ENCODE measurements around the gene CDK18. TPM values are rescaled to one million over a fixed set of nuclear protein-coding genes. Genes with fewer than 3 reads are reported as not detected.

The CDK18 gene
- total RNA-seq, 1 experiment from 2014 or later = 9.2 TPM

DNA sequence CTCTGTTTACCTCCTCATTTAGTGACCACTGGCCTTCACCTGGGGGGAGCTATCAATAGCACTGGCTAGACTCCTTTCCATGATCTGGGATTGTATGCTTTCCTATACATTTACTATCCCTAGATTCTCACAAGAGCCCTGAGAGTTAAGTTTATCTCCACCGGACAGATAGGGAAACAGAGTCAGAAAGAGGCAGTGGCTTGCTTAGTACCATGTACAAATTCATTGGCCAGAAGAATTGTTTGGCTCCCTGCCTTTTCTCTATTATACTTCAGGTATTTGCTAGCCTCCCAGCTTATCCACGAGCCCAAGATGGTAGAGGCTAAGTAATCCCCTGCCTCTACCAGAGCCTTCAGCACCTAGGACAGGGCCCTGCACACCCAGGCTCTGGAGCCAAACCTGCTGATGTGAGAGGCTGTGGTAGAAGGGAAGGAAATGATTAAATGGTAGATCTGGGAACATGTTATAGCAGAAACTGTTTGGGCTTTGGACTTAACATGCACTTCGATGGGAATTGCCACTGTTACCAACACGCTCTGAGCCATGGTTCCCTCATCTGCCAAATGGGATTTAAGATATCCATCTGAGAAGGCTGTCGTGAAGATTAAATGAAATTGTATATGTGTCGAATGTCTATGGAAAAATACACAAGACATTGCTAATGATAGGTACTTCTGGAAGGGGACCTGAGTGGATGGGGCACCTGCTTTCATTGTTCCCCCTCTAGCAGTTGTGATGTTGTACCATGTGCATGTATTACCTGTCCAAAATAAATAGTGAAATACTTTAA, 45.5 kb upstream of the CDK18 start:
- Histone ChIP-seq H3K27me3 (replicated peaks; ENCODE audit: insufficient read depth, low read depth, low read length, poor library complexity) (peaks cover 40% of the 10 kb centered on the region), H3K4me1 (ENCODE audit: insufficient read depth, low read length, poor library complexity, severe bottlenecking) (peaks cover 10% of the 10 kb centered on the region), H3K27ac (ENCODE audit: low read depth, low read length, poor library complexity, severe bottlenecking) (no peak overlapping the region), H3K9me3 (ENCODE audit: low read depth, low read length, poor library complexity, severe bottlenecking) (no peaks in the 10 kb centered on the region), H3K36me3 (ENCODE audit: insufficient read depth, low read length, poor library complexity, severe bottlenecking) (no peaks in the 10 kb centered on the region), H3K4me3 (ENCODE audit: low read depth, low read length, poor library complexity, severe bottlenecking) (no peak overlapping the region)
- BruUV-seq (replicated peaks) = no TSS peak
- POLR2A ChIA-PET (ENCODE audit: low non-redundant PET) = no interaction called here
- TF ChIP-seq, protein P1, sequence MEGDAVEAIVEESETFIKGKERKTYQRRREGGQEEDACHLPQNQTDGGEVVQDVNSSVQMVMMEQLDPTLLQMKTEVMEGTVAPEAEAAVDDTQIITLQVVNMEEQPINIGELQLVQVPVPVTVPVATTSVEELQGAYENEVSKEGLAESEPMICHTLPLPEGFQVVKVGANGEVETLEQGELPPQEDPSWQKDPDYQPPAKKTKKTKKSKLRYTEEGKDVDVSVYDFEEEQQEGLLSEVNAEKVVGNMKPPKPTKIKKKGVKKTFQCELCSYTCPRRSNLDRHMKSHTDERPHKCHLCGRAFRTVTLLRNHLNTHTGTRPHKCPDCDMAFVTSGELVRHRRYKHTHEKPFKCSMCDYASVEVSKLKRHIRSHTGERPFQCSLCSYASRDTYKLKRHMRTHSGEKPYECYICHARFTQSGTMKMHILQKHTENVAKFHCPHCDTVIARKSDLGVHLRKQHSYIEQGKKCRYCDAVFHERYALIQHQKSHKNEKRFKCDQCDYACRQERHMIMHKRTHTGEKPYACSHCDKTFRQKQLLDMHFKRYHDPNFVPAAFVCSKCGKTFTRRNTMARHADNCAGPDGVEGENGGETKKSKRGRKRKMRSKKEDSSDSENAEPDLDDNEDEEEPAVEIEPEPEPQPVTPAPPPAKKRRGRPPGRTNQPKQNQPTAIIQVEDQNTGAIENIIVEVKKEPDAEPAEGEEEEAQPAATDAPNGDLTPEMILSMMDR (conservative IDR thresholded peaks at IDR 0.05; ENCODE audit: low read depth, low read length) = no peak
- TF ChIP-seq EZH2 (IDR thresholded peaks at IDR 0.05; ENCODE audit: borderline replicate concordance, low read depth, low read length, poor library complexity, severe bottlenecking) = no peak
- DNase-seq (ENCODE audit: low spot score) = peak; percentile 72
- CTCF ChIA-PET = interaction anchor here (1.0 kb wide), 1 partner anchor 27 kb away, joined by 3 read pairs; no protein-coding TSS in a partner anchor
- intact Hi-C loops (cut with micrococcal nuclease; ENCODE audit: unreplicated experiment) = no loop called here

DNA sequence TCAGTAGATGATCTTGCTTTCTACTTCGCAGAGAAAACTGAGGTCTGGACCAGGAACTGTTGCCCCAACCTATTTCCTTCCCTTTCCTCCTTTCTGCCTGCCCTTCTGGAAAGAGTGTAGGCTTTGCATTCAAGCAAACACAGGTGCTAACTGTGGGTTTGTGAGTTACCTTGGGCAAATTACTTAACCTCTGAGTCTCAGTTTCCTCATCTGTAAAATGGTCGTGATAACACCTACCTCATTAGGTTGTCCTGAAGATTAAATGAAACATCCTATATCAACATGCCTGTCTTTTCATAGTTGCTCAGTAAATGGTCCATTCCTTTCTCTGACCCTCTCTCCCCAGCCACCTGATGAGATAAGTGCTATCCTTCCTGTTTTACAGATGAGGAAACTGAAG, 39.1 kb upstream of the CDK18 start:
- no peaks in the 10 kb centered on the region for H3K9me3 ChIP-seq (ENCODE audit: low read depth, low read length, poor library complexity, severe bottlenecking)
- no peak overlapping the region for H3K27ac ChIP-seq (ENCODE audit: low read depth, low read length, poor library complexity, severe bottlenecking)
- ChIA-PET CTCF (no interaction called here), POLR2A (ENCODE audit: low non-redundant PET) (no interaction called here)
- intact Hi-C loops (cut with micrococcal nuclease; ENCODE audit: unreplicated experiment) = no loop called here
- no peaks in the 10 kb centered on the region for H3K27me3 ChIP-seq (replicated peaks; ENCODE audit: insufficient read depth, low read depth, low read length, poor library complexity)
- no peaks in the 10 kb centered on the region for H3K4me1 ChIP-seq (ENCODE audit: insufficient read depth, low read length, poor library complexity, severe bottlenecking)
- no peak overlapping the region for H3K4me3 ChIP-seq (ENCODE audit: low read depth, low read length, poor library complexity, severe bottlenecking)
- no peak for DNase-seq (ENCODE audit: low spot score)
- BruUV-seq (replicated peaks) = no TSS peak
- no peaks in the 10 kb centered on the region for H3K36me3 ChIP-seq (ENCODE audit: insufficient read depth, low read length, poor library complexity, severe bottlenecking)
- TF ChIP-seq, protein P1 (conservative IDR thresholded peaks at IDR 0.05; ENCODE audit: low read depth, low read length) = no peak
- TF ChIP-seq EZH2 (IDR thresholded peaks at IDR 0.05; ENCODE audit: borderline replicate concordance, low read depth, low read length, poor library complexity, severe bottlenecking) = no peak

DNA sequence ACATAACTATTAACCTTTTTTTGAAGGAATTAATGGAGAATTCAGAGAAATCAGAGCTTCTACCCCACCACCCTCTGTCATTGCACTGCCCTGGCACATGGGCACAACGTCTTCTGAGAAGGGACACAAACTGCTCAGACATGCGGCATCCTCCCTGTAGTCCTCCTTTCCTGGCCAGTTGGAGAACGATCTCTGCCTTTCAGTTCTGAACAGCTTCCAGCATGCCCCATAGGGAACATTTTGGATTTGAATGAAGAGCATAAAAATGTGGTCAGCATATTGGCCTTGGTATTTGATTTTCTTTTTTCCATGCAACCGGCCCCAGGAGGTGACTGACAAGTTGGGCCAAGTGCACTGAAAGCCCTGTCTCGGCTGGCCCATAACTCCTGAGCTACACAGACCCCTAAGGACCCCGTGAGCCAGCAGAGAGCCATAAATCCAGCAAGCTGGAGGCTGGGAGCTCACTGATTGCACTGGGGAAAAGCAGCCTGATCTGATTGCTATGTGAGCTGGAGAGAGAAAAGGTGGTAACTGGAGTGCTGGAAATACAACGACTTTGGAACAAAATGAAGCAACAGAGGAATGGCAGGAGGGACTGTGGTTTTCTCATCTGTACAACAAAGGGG, 37.8 kb upstream of the CDK18 start:
- Histone ChIP-seq H3K27ac (ENCODE audit: low read depth, low read length, poor library complexity, severe bottlenecking) (no peak overlapping the region), H3K4me1 (ENCODE audit: insufficient read depth, low read length, poor library complexity, severe bottlenecking) (no peaks in the 10 kb centered on the region)

More for the DNA sequence above, 37.8 kb upstream of the CDK18 start:
- no TSS peak for BruUV-seq (replicated peaks)
- Histone ChIP-seq H3K36me3 (ENCODE audit: insufficient read depth, low read length, poor library complexity, severe bottlenecking) (no peaks in the 10 kb centered on the region), H3K9me3 (ENCODE audit: low read depth, low read length, poor library complexity, severe bottlenecking) (no peaks in the 10 kb centered on the region), H3K27me3 (replicated peaks; ENCODE audit: insufficient read depth, low read depth, low read length, poor library complexity) (no peaks in the 10 kb centered on the region), H3K4me3 (ENCODE audit: low read depth, low read length, poor library complexity, severe bottlenecking) (no peak overlapping the region)
- ChIA-PET CTCF (no interaction called here), POLR2A (ENCODE audit: low non-redundant PET) (no interaction called here)
- intact Hi-C loops (cut with micrococcal nuclease; ENCODE audit: unreplicated experiment) = no loop called here
- no peak for DNase-seq (ENCODE audit: low spot score)
- no peak for TF ChIP-seq EZH2 (IDR thresholded peaks at IDR 0.05; ENCODE audit: borderline replicate concordance, low read depth, low read length, poor library complexity, severe bottlenecking)
- TF ChIP-seq, protein P1 (conservative IDR thresholded peaks at IDR 0.05; ENCODE audit: low read depth, low read length) = no peak
